Stimulated activated CD4-positive, alpha-beta T cell treated with anti-CD3 and anti-CD28 coated beads, Interleukin-1b, Interleukin-23, amount 100 ng/mL, for 24 hours (primary cell): Measurements from ENCODE around the gene BRINP1.

Source experiments
- DNase-seq, 4 experiments: peaks; one replicate each; pipeline ENCODE4 v3.0.0-alpha.2; 2020; ENCODE audit warnings: low read depth in 4 of 4, low spot score in 1 of 4

BRINP1 gene

DNA sequence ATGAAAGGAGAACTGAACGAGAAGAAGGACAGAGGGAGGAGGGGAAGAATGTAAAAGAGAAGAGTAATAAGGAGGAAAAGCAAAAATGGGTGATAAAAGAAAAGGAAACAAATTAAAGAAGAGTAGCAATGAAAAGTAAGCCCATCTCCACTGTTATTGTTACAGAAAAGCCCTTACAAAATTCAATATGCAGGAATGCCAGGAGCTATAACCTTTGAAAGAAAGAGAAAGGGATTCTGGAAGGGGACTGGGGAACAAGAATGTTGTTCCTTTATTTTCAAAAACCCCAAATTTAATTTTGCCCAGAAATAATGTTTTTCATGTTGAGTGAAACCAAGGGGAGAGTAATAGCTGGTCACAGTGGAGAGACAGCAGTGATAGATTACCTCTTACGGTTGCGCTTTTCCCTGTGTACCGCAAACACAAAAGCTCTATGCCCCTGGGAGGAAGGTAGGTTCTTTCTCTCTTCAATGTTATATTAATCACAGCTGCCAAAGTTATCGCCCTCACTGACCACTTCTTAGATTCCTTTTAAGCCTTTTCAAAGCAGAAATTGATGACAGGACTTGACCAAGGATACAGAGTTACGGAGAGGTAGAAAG is 86.7 kb downstream of the BRINP1 start:
- DNase-seq, result no peak

DNA sequence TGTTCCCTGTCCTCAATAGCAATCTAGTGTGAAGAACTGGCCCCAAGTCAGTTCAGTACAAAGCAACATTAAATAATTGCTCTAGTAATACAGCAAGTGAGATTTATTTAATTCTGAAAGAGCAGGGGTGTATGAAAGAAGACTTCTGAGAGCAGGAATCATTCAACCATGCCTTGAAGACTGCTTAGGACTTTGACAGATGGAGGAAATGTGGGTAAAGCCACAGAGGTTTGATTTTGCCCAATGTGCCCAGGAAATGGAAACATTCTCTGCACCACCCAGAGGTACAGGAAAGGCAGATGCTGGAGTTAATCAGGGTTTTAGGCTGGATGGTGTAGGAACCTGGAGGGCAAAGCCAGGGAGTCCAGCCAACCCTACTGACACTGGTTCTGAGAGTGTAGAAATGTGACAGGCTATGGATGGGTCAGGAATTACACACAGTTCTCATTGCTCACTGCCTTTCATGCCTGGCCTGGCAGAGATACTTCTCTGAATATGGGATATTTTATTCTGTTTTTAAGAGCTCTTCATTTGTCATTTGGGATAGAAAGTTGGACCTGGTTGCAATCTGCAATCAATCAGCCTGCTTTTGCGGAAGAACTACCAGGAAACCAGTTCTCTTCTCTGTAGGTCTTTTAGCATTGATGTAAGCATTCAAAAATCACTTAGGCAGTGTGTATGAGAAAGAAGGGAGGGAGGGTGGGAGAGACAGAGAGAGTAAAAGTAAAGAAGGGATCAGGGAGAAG is 88.3 kb downstream of the BRINP1 start:
- DNase-seq, result no peak

DNA sequence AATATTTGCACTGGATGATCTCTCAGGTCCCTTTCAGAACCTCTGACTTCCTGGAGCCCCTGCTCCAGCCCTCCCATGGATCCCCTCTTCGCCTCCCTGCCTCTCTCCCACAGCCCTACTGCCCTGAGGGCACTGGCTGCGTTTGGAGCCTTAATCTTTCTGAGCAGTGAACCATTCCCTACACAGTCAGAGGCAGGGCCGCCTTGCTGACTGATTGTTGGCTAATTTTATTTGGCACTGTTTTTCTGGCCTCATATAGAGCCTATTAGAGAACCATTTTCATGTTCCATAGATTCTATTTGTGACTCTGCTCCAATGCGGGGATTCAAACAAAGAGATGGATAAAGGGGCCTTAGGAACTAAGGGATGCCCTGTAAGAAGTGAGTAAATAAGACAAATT is 91.1 kb downstream of the BRINP1 start:
- no peak for DNase-seq

DNA sequence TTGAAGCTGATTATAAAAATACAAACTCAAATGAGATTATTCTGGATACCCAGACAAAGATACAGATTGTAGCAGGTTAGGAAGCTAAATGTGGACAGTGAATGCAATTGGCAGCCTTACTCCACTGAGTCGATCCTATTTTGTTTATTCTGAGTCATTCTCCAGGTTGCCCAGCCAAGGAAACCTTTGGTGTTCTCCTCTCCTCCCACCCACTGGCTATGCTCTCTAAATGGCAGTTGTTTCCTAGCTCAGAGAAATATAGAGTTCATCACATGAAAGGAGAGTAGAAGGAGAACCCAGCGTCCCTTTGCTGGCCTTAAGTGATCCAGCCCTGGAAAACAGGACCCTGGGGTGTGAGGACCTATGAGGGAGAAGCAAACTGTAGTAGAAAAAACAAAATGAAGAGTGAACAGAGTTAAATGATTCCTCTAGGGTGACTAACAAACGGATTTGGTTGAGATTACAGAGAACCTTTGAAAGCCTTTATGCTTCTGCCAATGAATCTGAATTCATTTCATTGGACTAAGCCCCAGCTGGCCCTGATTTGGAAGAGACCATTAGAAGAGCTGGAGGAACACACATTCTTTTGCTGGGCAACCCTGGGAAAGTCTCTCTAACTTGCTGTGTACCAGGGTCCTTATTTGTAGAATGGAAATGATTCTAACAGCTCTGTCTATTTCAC is 95.1 kb downstream of the BRINP1 start:
- DNase-seq, result no peak

DNA sequence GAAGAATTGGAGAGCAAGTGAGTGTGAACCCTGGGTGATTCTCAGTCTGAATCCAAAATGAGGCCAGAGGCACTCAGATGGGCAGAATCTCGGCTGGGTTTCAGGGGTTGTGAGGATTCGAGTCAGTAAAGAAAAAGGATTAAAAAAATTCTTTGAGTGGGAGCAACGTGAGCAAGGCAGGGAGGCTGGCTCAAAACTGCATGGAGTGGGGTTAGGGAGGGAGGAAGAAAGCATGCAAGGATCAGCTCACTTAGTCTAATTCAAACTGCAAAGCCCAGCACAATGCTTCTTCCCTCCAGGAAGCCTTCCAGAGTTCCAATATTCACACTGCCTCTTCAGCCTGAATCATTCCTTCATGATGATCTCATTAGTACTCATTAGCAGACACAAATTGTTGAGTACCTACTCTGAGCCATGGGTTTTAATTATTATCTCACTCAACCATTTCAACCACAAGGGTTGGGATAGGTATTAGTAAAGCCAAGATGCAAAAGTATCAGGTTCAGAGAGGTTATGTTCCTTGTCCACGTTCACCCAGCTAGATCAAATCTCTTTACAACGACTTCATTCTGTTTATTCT is 95.8 kb downstream of the BRINP1 start:
- no peak for DNase-seq

DNA sequence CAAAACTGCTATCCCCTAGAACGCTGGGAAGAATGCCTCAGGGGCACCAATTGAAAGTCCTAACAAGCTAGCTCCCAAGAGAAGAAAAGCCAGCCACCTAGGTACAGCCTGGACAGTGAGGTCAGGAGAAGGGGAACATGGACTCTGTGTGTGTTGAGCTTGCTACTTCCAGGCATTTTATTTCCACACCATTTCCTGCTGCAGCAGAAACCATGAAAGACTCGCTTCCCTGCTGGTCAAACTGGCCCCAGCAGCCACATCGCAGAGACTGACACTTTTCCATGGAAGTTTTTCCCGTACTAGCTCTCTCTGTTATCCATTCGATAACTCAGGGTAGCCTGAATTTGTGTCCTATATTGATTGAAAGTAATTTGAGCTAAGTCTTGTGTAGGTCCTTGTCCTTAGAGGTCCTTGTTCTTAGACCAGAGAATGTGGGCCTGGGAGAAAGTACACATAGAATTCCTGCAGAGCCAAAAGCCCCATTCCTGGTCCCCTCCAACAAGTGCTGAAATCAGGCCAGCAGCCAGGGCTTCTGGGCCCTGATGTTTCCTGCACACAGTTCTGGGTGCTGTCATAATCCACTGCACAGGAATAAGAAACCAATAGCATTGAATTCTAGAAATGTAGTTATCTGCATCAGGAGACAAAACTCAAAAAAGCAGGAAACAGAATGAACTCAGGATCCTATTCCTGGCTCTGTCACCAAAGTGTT is 96.6 kb downstream of the BRINP1 start:
- no peak for DNase-seq

DNA sequence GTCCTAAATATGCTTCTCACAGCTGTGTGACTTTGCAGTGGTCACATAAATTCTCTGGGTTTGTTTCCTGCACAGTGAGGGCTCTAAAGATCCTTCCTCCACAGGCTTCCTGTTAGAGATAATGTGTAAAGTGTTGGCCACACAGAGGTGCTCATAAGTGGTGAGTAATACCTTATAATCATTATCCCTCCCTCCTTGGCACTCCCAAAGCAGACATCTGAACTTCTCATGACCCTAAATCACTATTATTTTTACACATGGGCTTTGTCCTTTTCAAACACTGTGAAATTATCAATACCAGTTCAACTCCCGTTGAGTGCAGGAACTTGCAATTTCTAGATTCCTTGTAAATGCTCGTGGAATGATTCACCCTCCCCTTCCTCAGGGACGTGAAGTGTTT is 100.2 kb downstream of the BRINP1 start:
- no peak for DNase-seq

DNA sequence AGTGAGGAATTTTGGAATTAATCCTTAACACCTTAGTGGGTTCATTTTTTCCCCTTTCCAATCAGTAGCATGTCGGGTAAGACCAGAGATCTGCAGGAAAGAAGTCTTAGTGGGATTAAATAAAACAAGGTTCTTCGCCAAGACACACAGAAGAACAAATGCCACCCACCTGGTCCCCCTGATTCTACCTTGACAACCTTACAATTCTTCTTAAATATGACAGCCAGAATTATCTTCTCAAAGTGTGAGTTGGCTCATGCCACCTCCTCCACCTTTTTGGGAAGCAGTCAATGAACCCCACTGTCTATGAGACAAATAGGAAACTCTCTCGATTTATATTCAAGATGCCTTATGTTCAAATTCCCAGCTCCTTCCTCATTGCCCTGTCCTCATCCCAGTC is 105.1 kb downstream of the BRINP1 start:
- DNase-seq, result no peak

DNA sequence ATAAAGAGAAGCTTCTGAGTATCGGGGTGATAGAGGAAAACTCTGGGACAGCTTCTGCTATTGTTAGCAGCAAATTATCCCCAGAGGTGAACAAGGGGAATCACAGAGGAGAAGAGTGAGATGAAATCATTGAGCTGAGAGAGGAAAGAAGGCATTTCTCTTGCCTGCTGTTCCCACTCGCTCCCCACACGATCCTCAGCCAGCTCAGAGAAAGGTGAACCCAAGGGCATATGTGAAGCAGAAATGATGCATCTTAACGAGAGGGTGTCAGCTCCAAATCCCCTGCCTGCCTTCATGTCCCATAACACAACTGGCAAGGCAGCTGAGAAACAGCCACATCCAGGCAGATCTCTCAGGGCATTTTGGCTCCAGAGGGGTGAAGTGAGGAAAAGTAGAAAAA is 111.6 kb downstream of the BRINP1 start:
- DNase-seq, result no peak

DNA sequence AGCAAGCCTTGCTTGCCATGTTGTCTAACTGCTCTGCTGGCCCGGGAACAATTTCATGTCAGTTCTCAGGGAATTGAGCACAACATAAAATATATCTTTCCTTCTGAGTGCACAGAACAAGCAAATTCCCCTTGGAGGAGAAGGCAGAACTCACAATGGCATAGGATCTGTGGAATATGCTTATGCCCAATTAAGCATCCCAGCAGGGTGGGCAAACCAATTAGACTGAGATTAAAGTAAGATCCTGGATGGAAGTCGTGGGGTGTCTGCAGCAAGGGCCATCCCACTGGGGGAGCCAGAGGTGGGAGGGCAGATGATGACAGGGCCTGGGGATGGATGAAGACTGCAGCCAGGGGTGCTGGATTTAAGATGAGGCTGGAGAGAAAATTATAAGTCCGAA is 114.1 kb downstream of the BRINP1 start:
- no peak for DNase-seq

DNA sequence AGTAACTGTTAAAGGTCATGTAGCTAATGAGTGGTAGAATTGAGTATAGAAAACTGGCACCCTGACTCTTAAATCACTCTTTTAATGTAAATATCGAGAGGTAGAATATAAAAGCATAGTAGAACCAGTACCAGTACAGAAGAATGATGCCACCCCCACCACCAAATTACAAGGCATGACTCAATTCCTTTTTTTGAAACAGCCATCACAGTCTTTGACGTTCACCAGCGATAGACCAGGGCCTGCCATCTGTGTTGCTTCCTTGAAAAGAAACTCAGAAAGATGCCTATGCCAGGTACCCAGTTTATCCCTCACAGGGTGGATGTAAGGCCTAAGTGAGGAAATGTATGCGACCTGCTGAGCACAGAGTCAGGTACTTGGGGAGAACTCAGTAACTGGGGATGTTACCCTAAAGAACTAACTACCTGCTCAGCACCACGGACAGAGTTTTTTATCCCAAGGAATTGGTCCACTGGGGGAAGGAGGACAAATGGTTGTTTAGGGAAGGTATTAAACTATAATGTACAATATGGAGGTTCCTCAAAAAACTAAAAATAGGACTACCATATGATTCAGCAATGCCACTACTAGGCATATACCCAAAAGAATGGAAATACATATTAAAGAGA is 116.5 kb downstream of the BRINP1 start:
- DNase-seq, result no peak

DNA sequence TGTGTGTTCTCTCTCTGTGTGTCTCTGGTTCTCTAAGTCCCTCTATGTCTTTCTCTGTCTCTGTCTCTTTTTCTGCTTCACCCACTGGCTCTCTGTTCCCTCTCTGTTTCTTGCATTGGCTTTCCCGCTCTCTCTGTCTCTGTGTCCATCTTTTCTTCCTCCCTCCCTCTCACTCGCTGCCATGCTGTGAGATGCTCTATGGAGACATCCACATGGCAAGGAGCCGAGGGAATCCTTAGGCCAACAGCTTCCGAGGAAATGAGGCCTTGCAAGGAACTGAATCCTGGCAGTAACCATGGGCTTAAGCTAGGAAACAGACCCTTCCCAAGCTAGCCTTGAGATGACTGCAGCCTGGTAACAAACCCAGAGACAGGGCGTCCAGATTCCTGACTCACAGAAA is 117.3 kb downstream of the BRINP1 start:
- no peak for DNase-seq

DNA sequence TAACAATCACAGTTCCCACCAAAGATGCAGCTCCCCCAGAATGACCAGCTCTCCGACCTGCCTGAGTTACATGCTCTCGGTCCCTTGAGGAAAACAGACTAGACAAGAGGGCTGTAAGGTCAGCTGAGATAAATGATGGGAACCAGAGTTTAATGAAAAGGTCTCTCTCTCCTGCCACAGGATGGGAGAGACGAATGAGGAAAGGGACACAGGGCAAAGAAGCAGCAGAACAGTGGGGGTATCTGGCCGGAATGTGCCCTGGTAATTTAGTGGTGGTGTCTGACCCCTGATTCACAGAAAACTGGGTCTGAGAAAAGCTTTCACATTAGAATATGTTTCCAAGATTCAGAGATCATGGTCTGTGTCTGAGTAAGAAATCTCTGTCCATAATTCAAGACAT is 118.5 kb downstream of the BRINP1 start:
- DNase-seq, result no peak

DNA sequence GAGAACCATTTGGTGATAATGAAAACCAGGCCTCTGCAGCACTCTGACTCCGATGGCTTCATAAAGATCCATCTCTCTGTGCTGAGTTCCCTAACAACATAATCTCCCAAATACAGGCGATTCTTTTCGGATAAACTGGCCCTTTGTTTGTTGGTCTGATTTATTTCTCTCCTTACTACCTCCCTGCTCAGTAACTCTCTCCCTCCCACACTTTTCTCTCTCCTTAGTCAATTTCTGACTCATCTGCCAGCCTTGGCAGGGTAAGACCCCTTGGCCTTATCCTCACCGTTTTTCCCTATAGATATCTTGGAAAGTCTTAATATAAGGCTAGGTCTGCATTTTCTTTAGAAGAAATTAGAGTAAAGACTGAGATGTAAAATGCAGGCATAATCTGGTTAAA is 128.7 kb downstream of the BRINP1 start:
- DNase-seq, result no peak

DNA sequence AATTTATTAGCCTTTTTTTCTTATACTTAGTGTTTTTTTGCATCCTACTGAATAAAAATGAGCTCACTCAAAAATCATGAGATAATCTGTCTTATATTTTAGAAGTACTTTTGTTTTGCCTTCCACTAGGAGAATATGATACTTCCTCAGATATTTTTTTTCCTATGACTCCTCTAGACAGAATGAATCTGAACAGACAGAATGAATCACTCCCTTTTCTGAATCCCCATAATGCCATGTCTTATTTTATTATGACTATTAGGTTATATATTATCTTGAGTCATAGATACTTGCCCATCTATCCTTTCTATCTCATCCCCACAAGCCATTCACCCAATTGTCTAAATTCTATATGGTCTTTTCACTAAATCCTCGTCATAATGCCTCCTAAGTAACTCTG is 134.6 kb downstream of the BRINP1 start:
- DNase-seq, result no peak

DNA sequence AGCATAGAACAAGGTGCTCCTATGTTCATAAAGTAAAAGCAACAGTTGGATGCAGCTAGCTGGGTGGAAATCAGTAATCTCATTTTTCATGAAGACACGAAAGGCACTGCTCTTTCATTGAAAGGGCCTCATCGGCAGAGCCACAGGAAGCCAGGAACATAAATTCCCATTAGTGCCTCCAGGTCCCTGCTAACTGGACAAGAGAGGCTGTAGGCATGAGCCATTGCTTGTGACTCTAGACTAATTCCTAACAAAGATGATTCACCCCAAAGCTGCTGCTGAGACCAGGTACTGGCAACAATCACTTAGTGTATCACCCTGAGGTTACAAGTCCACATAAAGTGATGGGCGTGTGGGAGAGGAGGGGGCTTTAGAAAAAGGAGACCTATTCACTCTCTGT is 141.8 kb downstream of the BRINP1 start:
- no peak for DNase-seq

DNA sequence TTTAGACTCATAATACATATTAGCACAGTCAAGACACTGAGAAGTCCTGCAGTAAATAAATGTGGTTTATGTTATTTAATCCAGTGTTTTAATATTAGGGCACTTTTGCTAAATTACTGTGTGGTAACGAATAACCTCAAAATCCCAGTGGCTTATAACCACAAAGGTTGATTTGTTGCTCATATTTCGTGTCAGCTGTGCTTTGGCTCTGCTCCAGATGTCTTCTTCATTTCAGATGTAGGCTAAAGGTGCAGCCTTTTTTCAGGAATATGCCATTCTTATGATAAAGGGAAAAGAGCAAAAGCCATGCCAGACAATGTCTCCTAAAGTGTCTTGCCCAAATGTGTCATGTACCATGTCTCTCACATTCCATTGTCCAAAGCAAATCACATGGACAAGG is 144.8 kb downstream of the BRINP1 start:
- DNase-seq, result no peak

DNA sequence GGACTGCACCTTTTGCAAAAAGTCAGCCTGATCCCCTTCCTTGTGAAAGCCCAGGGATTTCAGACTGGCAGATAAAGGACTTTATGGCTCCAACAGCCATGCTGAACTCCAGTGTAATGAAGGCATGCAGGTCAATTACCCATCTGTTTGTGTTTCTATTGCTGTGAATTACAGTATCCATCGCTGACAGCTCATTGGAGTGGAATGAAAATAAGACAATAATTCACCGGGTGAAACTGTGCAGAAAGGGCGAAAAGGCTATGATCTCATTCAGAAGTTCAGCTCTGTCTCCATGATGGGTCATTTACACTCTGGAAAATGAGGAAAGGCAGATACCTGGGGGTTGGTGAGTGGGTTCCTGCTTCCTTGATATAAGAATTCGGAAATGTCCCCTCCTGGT is 148.0 kb downstream of the BRINP1 start:
- DNase-seq, result no peak

DNA sequence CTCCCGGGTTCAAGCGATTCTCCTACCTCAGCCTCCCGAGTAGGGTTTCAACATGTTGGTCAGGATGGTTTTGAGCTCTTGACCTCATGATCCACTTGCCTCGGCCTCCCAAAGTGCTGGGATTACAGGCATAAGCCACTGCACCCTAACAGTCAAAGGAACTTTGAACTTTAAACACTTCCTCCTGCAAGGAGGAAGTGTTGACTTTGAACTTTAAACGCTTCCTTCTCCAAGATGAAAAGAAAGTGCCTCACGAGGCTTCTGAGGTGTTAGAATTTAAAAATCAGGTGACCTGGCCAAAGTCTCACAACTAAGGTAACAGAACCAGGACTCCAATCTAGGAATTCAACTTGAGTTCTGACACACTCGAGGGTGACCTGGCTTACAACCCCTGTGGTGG is 150.9 kb downstream of the BRINP1 start:
- DNase-seq, result no peak

DNA sequence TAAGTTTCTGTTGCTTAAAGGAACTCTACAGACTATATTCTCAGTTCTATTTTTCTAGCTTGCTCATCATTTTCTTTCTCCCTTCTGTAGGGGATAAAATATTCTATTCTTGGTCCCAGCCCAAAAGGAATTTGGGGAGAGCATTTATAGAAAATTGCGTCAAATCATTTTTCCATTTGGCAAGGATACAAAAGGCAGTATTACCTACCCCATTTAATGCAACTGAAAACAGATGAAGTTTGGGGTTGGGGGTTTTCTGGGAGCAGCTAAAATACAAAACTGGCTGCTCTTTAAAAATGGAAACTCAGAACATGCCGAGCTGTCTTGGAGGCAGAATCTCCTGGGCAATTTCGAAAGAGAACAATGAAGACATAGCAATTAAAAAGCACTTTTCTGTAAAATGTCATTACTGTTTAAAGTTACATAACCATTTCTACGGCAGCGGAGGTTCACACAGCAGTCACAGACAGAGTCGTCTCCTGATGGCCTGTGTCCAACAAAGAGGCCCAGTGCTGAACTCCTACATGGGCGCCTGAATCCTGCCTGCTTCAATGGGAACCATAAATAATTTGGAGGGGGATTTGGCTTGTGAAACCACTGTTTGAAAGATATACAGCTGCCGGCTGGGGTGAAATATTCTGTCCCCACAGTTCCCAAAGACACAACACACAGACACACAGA is 152.4 kb downstream of the BRINP1 start:
- DNase-seq, result no peak

DNA sequence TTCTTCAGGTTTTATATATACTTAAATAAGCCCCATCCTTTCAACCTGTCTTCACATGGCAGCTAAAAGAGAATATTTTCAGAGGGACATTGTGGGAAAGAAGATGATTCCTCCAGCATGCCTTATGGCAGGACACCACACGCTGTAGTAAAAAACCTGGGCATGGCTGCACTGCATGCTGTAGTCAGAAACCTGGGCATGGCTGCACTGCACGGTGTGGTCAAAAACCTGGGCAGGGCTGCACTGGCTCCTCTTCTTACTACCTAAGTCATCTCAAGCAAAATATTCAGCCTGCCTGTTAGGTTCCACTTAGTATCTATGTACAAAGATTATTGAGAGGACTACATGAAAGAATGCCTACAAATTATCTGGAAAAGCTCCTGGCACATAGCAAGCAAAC is 153.6 kb downstream of the BRINP1 start:
- no peak for DNase-seq
